GM12891 (cell line): Measurements from ENCODE around the gene PTN.

ENCODE experiments used
- PAX5 ChIP-seq: IDR thresholded peaks from 2 replicates; pipeline ENCODE4 v1.6.1; 2011; ENCODE audit warnings: low read length, moderate library complexity, mild to moderate bottlenecking; ENCODE audit not compliant: insufficient read depth, severe bottlenecking
- POLR2A ChIP-seq: IDR thresholded peaks from 2 replicates; pipeline ENCODE4 v1.6.1; 2011; ENCODE audit warnings: low read depth, low read length, control low read depth
- POLR2AphosphoS5 ChIP-seq: IDR thresholded peaks from 2 replicates; pipeline ENCODE4 v1.6.1; 2011; ENCODE audit warnings: low read depth, low read length, control low read depth
- TAF1 ChIP-seq: IDR thresholded peaks from 2 replicates; pipeline ENCODE4 v1.6.1; 2011; ENCODE audit warnings: low read depth, low read length, control low read depth

GRCh38 chr7:137297551-137298463, 45.7 kb downstream of the PTN start:
- TF ChIP-seq PAX5 (no peak), TAF1 (no peak), POLR2A (no peak), POLR2AphosphoS5 (no peak)
